ENCODE measurements around the gene SERPINH1.

DNA sequence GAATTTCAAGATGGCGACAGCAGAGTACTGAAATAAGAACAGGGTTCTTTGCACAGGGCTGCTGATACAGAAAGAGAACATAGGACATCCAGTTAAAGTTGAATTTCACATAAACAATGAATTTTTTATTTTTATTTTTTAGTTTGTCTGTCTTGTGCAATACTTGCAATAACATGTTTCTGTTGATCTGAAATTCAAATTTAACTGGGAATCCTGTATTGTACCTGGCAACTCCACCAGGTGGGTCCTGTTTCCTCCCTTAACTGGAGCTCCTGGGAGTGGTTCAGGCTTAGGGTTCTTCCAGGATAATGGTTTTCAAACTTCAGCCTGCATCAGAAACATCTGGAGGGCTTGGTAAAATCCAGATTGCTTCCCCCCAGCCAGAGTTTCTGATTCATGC is 14.9 kb upstream of the SERPINH1 start:
- TF ChIP-seq, protein P1, sequence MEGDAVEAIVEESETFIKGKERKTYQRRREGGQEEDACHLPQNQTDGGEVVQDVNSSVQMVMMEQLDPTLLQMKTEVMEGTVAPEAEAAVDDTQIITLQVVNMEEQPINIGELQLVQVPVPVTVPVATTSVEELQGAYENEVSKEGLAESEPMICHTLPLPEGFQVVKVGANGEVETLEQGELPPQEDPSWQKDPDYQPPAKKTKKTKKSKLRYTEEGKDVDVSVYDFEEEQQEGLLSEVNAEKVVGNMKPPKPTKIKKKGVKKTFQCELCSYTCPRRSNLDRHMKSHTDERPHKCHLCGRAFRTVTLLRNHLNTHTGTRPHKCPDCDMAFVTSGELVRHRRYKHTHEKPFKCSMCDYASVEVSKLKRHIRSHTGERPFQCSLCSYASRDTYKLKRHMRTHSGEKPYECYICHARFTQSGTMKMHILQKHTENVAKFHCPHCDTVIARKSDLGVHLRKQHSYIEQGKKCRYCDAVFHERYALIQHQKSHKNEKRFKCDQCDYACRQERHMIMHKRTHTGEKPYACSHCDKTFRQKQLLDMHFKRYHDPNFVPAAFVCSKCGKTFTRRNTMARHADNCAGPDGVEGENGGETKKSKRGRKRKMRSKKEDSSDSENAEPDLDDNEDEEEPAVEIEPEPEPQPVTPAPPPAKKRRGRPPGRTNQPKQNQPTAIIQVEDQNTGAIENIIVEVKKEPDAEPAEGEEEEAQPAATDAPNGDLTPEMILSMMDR (conservative IDR thresholded peaks at IDR 0.05; ENCODE audit: low read depth, low read length): no peak
- no peak for TF ChIP-seq EZH2phosphoT487 (IDR thresholded peaks at IDR 0.05; ENCODE audit: borderline replicate concordance, low read length)
- TF ChIP-seq EZH2 (IDR thresholded peaks at IDR 0.05; ENCODE audit: low read length, unreplicated experiment): no peak
